ENCODE results near the gene FBXO42.

FBXO42 gene

GRCh38 chr1:16351994-16352841 lies at the start of gene FBXO42:
Gene FBXO42 (minus strand): TSS chr1:16352480. CDS start chr1:16315418, 37,062 bp downstream.
- Histone ChIP-seq H3K4me1 (ENCODE audit: control insufficient read depth, insufficient read depth, low read length) (peaks cover 11% of the 10 kb centered on the region), H3K27ac (ENCODE audit: low read depth, low read length) (peak within 1 kb of the TSS; percentile 79), H3K4me3 (ENCODE audit: low read depth, low read length) (peak within 1 kb of the TSS; percentile 88), H3K9ac (ENCODE audit: low read depth, low read length) (peak within 1 kb of the TSS; percentile 80), H3K9me3 (ENCODE audit: control insufficient read depth, insufficient read depth, low read length) (no peaks in the 10 kb centered on the region), H3K27me3 (ENCODE audit: control insufficient read depth, insufficient read depth, low read length) (no peaks in the 10 kb centered on the region), H3K36me3 (ENCODE audit: control insufficient read depth, insufficient read depth, low read length) (no peaks in the 10 kb centered on the region)

GRCh38 chr1:16398371-16398953 lies 46.2 kb upstream of the FBXO42 start:
- H3K9ac ChIP-seq (ENCODE audit: low read depth, low read length) = no peak overlapping the region
- no peaks in the 10 kb centered on the region for H3K27me3 ChIP-seq (ENCODE audit: control insufficient read depth, insufficient read depth, low read length)
- H3K36me3 ChIP-seq (ENCODE audit: control insufficient read depth, insufficient read depth, low read length) = peaks cover 51% of the 10 kb centered on the region
- H3K4me3 ChIP-seq (ENCODE audit: low read depth, low read length) = no peak overlapping the region
- H3K9me3 ChIP-seq (ENCODE audit: control insufficient read depth, insufficient read depth, low read length) = no peaks in the 10 kb centered on the region
- H3K27ac ChIP-seq (ENCODE audit: low read depth, low read length) = no peak overlapping the region
- no peaks in the 10 kb centered on the region for H3K4me1 ChIP-seq (ENCODE audit: control insufficient read depth, insufficient read depth, low read length)

GRCh38 chr1:16397120-16397519 lies 44.8 kb upstream of the FBXO42 start:
- Histone ChIP-seq H3K27me3 (ENCODE audit: control insufficient read depth, insufficient read depth, low read length) (no peaks in the 10 kb centered on the region), H3K27ac (ENCODE audit: low read depth, low read length) (no peak overlapping the region), H3K36me3 (ENCODE audit: control insufficient read depth, insufficient read depth, low read length) (peaks cover 60% of the 10 kb centered on the region), H3K9ac (ENCODE audit: low read depth, low read length) (no peak overlapping the region), H3K9me3 (ENCODE audit: control insufficient read depth, insufficient read depth, low read length) (no peaks in the 10 kb centered on the region), H3K4me3 (ENCODE audit: low read depth, low read length) (no peak overlapping the region), H3K4me1 (ENCODE audit: control insufficient read depth, insufficient read depth, low read length) (peaks cover 7% of the 10 kb centered on the region)

- peaks cover 60% of the 10 kb centered on the region for H3K36me3 ChIP-seq (ENCODE audit: control insufficient read depth, insufficient read depth, low read length)
- no peak overlapping the region for H3K9ac ChIP-seq (ENCODE audit: low read depth, low read length)
- H3K27ac ChIP-seq (ENCODE audit: low read depth, low read length) = no peak overlapping the region
- peaks cover 8% of the 10 kb centered on the region for H3K4me1 ChIP-seq (ENCODE audit: control insufficient read depth, insufficient read depth, low read length)
- no peaks in the 10 kb centered on the region for H3K27me3 ChIP-seq (ENCODE audit: control insufficient read depth, insufficient read depth, low read length)
- no peak overlapping the region for H3K4me3 ChIP-seq (ENCODE audit: low read depth, low read length)
- H3K9me3 ChIP-seq (ENCODE audit: control insufficient read depth, insufficient read depth, low read length) = no peaks in the 10 kb centered on the region
Measured at GRCh38 chr1:16396591-16396990, 44.3 kb upstream of the FBXO42 start.

- no peak overlapping the region for H3K4me3 ChIP-seq (ENCODE audit: low read depth, low read length)
- peaks cover 60% of the 10 kb centered on the region for H3K36me3 ChIP-seq (ENCODE audit: control insufficient read depth, insufficient read depth, low read length)
- no peak overlapping the region for H3K27ac ChIP-seq (ENCODE audit: low read depth, low read length)
- H3K9me3 ChIP-seq (ENCODE audit: control insufficient read depth, insufficient read depth, low read length) = no peaks in the 10 kb centered on the region
- H3K9ac ChIP-seq (ENCODE audit: low read depth, low read length) = no peak overlapping the region
- no peaks in the 10 kb centered on the region for H3K27me3 ChIP-seq (ENCODE audit: control insufficient read depth, insufficient read depth, low read length)
- peaks cover 10% of the 10 kb centered on the region for H3K4me1 ChIP-seq (ENCODE audit: control insufficient read depth, insufficient read depth, low read length)
Measured at GRCh38 chr1:16394977-16395376, 42.7 kb upstream of the FBXO42 start.

- peaks cover 50% of the 10 kb centered on the region for H3K36me3 ChIP-seq (ENCODE audit: control insufficient read depth, insufficient read depth, low read length)
- no peaks in the 10 kb centered on the region for H3K27me3 ChIP-seq (ENCODE audit: control insufficient read depth, insufficient read depth, low read length)
Measured at GRCh38 chr1:16393570-16394521, 41.6 kb upstream of the FBXO42 start.

GRCh38 chr1:16392740-16393569 lies 40.7 kb upstream of the FBXO42 start:
- H3K4me3 ChIP-seq (ENCODE audit: low read depth, low read length) = no peak overlapping the region
- peaks cover 10% of the 10 kb centered on the region for H3K4me1 ChIP-seq (ENCODE audit: control insufficient read depth, insufficient read depth, low read length)
- no peaks in the 10 kb centered on the region for H3K27me3 ChIP-seq (ENCODE audit: control insufficient read depth, insufficient read depth, low read length)
- peaks cover 48% of the 10 kb centered on the region for H3K36me3 ChIP-seq (ENCODE audit: control insufficient read depth, insufficient read depth, low read length)
- H3K9me3 ChIP-seq (ENCODE audit: control insufficient read depth, insufficient read depth, low read length) = no peaks in the 10 kb centered on the region
- H3K9ac ChIP-seq (ENCODE audit: low read depth, low read length) = no peak overlapping the region
- H3K27ac ChIP-seq (ENCODE audit: low read depth, low read length) = no peak overlapping the region

More at GRCh38 chr1:16393570-16394521, 41.6 kb upstream of the FBXO42 start:
- H3K4me3 ChIP-seq (ENCODE audit: low read depth, low read length) = no peak overlapping the region
- peaks cover 10% of the 10 kb centered on the region for H3K4me1 ChIP-seq (ENCODE audit: control insufficient read depth, insufficient read depth, low read length)
- H3K9ac ChIP-seq (ENCODE audit: low read depth, low read length) = no peak overlapping the region
- no peak overlapping the region for H3K27ac ChIP-seq (ENCODE audit: low read depth, low read length)
- H3K9me3 ChIP-seq (ENCODE audit: control insufficient read depth, insufficient read depth, low read length) = no peaks in the 10 kb centered on the region

GRCh38 chr1:16391411-16391810 lies 39.1 kb upstream of the FBXO42 start:
- H3K4me1 ChIP-seq (ENCODE audit: control insufficient read depth, insufficient read depth, low read length) = peaks cover 10% of the 10 kb centered on the region
- H3K27me3 ChIP-seq (ENCODE audit: control insufficient read depth, insufficient read depth, low read length) = no peaks in the 10 kb centered on the region
- H3K4me3 ChIP-seq (ENCODE audit: low read depth, low read length) = no peak overlapping the region
- peaks cover 35% of the 10 kb centered on the region for H3K36me3 ChIP-seq (ENCODE audit: control insufficient read depth, insufficient read depth, low read length)
- no peaks in the 10 kb centered on the region for H3K9me3 ChIP-seq (ENCODE audit: control insufficient read depth, insufficient read depth, low read length)
- no peak overlapping the region for H3K9ac ChIP-seq (ENCODE audit: low read depth, low read length)
- H3K27ac ChIP-seq (ENCODE audit: low read depth, low read length) = no peak overlapping the region

- H3K27ac ChIP-seq (ENCODE audit: low read depth, low read length) = no peak overlapping the region
- no peak overlapping the region for H3K4me3 ChIP-seq (ENCODE audit: low read depth, low read length)
- no peak overlapping the region for H3K9ac ChIP-seq (ENCODE audit: low read depth, low read length)
- H3K9me3 ChIP-seq (ENCODE audit: control insufficient read depth, insufficient read depth, low read length) = no peaks in the 10 kb centered on the region
- no peaks in the 10 kb centered on the region; the same call in 1 of the 2 replicates for H3K36me3 ChIP-seq (ENCODE audit: control insufficient read depth, insufficient read depth, low read length)
- H3K4me1 ChIP-seq (ENCODE audit: control insufficient read depth, insufficient read depth, low read length) = peaks cover 22% of the 10 kb centered on the region
- H3K27me3 ChIP-seq (ENCODE audit: control insufficient read depth, insufficient read depth, low read length) = no peaks in the 10 kb centered on the region
Measured at GRCh38 chr1:16387201-16388188, 35.2 kb upstream of the FBXO42 start.

Measured in HUES48 (cell line).